ENCODE data around the gene GPANK1. TPM values are rescaled to one million over a fixed set of nuclear protein-coding genes. Genes with fewer than 3 reads are reported as not detected.

The GPANK1 gene
- total and polyA plus RNA-seq, 12 donors, result 7.4 to 61.2 (median 17.2) TPM

GRCh38 chr6:31629014-31629413, 35.8 kb downstream of the GPANK1 start:
- no peak overlapping the region for H3K4me3 ChIP-seq
- TF ChIP-seq POLR2A (IDR thresholded peaks at IDR 0.05), result no peak
- TF ChIP-seq, protein P1, sequence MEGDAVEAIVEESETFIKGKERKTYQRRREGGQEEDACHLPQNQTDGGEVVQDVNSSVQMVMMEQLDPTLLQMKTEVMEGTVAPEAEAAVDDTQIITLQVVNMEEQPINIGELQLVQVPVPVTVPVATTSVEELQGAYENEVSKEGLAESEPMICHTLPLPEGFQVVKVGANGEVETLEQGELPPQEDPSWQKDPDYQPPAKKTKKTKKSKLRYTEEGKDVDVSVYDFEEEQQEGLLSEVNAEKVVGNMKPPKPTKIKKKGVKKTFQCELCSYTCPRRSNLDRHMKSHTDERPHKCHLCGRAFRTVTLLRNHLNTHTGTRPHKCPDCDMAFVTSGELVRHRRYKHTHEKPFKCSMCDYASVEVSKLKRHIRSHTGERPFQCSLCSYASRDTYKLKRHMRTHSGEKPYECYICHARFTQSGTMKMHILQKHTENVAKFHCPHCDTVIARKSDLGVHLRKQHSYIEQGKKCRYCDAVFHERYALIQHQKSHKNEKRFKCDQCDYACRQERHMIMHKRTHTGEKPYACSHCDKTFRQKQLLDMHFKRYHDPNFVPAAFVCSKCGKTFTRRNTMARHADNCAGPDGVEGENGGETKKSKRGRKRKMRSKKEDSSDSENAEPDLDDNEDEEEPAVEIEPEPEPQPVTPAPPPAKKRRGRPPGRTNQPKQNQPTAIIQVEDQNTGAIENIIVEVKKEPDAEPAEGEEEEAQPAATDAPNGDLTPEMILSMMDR (IDR thresholded peaks at IDR 0.05), result no peak

DNA sequence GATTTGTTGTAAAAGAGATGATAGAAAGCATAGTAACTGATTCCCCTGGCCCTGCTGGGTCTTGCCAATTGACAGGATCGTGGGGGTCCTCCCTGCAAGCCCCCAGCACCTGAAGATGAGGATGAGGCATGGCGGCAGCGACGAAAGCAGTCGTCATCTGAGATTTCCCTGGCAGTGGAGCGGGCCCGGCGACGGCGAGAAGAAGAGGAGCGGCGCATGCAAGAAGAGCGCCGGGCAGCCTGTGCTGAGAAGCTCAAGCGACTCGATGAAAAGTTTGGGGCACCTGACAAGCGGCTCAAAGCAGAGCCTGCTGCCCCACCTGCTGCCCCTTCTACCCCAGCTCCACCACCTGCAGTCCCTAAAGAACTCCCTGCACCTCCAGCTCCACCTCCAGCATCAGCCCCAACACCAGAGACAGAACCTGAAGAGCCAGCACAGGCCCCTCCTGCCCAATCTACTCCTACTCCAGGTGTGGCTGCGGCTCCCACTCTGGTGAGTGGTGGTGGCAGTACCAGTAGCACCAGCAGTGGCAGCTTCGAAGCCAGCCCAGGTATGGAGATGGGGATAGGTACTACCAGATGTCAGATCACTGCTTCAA, 37.0 kb downstream of the GPANK1 start:
- TF ChIP-seq, protein P1 (IDR thresholded peaks at IDR 0.05), result no peak
- TF ChIP-seq POLR2A (IDR thresholded peaks at IDR 0.05), result no peak
- WGBS, 4 donors, result 91 to 97% (median 96%) methylated on average over 14 to 19 of the region's 19 CpGs
- DNase-seq, result no peak
- no peaks in the 10 kb centered on the region for H3K27me3 ChIP-seq
- H3K9me3 ChIP-seq (replicated peaks in 1 of 3), result no peaks in the 10 kb centered on the region
- H3K4me3 ChIP-seq, result no peak overlapping the region
- H3K27ac ChIP-seq, result no peak overlapping the region
- H3K4me1 ChIP-seq (replicated peaks in 1 of 2), result peaks cover 0 to 3% of the 10 kb centered on the region in 2 donors
- H3K36me3 ChIP-seq (replicated peaks in 1 of 2), result peaks cover 0 to 97% of the 10 kb centered on the region in 2 donors
- intact Hi-C loops (cut with DNase I), result no loop called here

More at GRCh38 chr6:31629014-31629413, 35.8 kb downstream of the GPANK1 start:
- no peak for DNase-seq
- Histone ChIP-seq H3K36me3 (replicated peaks in 1 of 2) (peaks cover 0 to 100% of the 10 kb centered on the region in 2 donors), H3K4me1 (replicated peaks in 1 of 2) (no peaks in the 10 kb centered on the region), H3K27me3 (no peaks in the 10 kb centered on the region), H3K27ac (no peak overlapping the region), H3K9me3 (replicated peaks in 1 of 3) (no peaks in the 10 kb centered on the region)
- WGBS, 4 donors, result 92 to 94% (median 93%) methylated on average over 7 of the region's 7 CpGs
- intact Hi-C loops (cut with DNase I), result no loop called here

DNA sequence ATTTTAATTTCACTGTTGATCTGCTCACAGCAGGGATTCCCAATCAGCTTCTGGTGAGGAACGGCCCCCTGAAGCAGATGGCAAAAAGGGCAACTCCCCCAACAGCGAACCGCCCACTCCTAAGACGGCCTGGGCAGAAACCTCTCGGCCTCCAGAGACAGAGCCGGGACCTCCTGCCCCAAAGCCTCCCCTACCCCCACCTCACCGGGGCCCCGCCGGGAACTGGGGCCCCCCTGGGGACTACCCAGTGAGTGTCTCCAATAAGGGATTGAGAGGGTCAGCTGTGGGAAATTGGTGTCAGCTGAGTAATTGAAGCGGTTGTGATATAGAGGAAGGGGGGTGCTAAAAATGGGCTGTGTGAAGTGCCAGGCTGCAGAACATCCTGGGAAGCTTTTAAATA, 37.8 kb downstream of the GPANK1 start:
- Histone ChIP-seq H3K36me3 (replicated peaks in 1 of 2) (peaks cover 0 to 92% of the 10 kb centered on the region in 2 donors), H3K9me3 (replicated peaks in 1 of 3) (no peaks in the 10 kb centered on the region), H3K27me3 (no peaks in the 10 kb centered on the region), H3K27ac (no peak overlapping the region), H3K4me1 (replicated peaks in 1 of 2) (peaks cover 2 to 11% of the 10 kb centered on the region in 2 donors), H3K4me3 (no peak overlapping the region)
- no peak for DNase-seq
- WGBS, 4 donors, result 86 to 94% (median 92%) methylated on average over 4 to 10 of the region's 10 CpGs
- TF ChIP-seq, protein P1 (IDR thresholded peaks at IDR 0.05), result no peak
- no peak for TF ChIP-seq POLR2A (IDR thresholded peaks at IDR 0.05)
- intact Hi-C loops (cut with DNase I), result no loop called here

- 83 to 93% (median 89%) methylated on average over 10 of the region's 10 CpGs for WGBS, 4 donors
- no peak overlapping the region for H3K4me3 ChIP-seq
- H3K36me3 ChIP-seq (replicated peaks in 1 of 2), result peaks cover 0 to 63% of the 10 kb centered on the region in 2 donors
- H3K27ac ChIP-seq, result no peak overlapping the region
- TF ChIP-seq, protein P1 (IDR thresholded peaks at IDR 0.05), result no peak
- no peak for TF ChIP-seq POLR2A (IDR thresholded peaks at IDR 0.05)
- H3K4me1 ChIP-seq (replicated peaks in 1 of 2), result peaks cover 14 to 17% of the 10 kb centered on the region in 2 donors
- intact Hi-C loops (cut with DNase I), result no loop called here
- H3K9me3 ChIP-seq (replicated peaks in 1 of 3), result no peaks in the 10 kb centered on the region
- no peaks in the 10 kb centered on the region for H3K27me3 ChIP-seq
- no peak for DNase-seq
Observed at GRCh38 chr6:31624070-31624469, 40.7 kb downstream of the GPANK1 start.

All from adrenal gland (tissue), 12 donors.